ENCODE measurements around the gene SNRPB.

SNRPB gene

GRCh38 chr20:2418388-2418787 lies 52.2 kb downstream of the SNRPB start:
- no peak for DNase-seq

- no peak for DNase-seq
These were observed 53.4 kb downstream of the SNRPB start for GRCh38 chr20:2417213-2417541.

GRCh38 chr20:2416541-2417212 lies 53.9 kb downstream of the SNRPB start:
- DNase-seq, result peak; percentile 38
